Cardiac fibroblast (primary cell): Measurements from ENCODE around the gene CFAP57.

Experiments used
- DNase-seq, 2 donors: peaks; one replicate each; pipeline versions ENCODE4 v3.0.0 to v3.0.0-alpha.2; 2010; ENCODE audit warnings: low read depth in 2 of 2
- H3K4me3 ChIP-seq, 2 donors: replicated peaks in 1 of 2; 1 replicate in 1 of 2; 2 replicates in 1 of 2; pipeline ENCODE4 v1.5.1; 2011; ENCODE audit warnings: low read depth in 2 of 2, low read length in 2 of 2, mild to moderate bottlenecking in 2 of 2, moderate library complexity in 1 of 2
- CTCF ChIP-seq: IDR thresholded peaks from one replicate; pipeline ENCODE4 v1.5.1; 2011; ENCODE audit warnings: low read depth, mild to moderate bottlenecking, low read length, inconsistent platforms

Gene CFAP57

GRCh38 chr1:43238991-43239469, 66.9 kb downstream of the CFAP57 start:
- TF ChIP-seq CTCF: no peak
- DNase-seq: no peak
- no peak overlapping the region for H3K4me3 ChIP-seq

- TF ChIP-seq CTCF: no peak
- H3K4me3 ChIP-seq: no peak overlapping the region
- DNase-seq: no peak
These were observed 67.4 kb downstream of the CFAP57 start for GRCh38 chr1:43239484-43239883.

GRCh38 chr1:43241413-43241836, 69.3 kb downstream of the CFAP57 start:
- peak; percentile 37 to 57 for DNase-seq
- TF ChIP-seq CTCF: no peak
- no peak overlapping the region for H3K4me3 ChIP-seq

- no peak for DNase-seq
These were observed 71.2 kb downstream of the CFAP57 start for GRCh38 chr1:43243299-43243698.

GRCh38 chr1:43246466-43247213, 74.5 kb downstream of the CFAP57 start:
- no peak overlapping the region for H3K4me3 ChIP-seq
- DNase-seq: no peak
- TF ChIP-seq CTCF: no peak

More at GRCh38 chr1:43243299-43243698, 71.2 kb downstream of the CFAP57 start:
- H3K4me3 ChIP-seq: no peak overlapping the region
- no peak for TF ChIP-seq CTCF

- H3K4me3 ChIP-seq: no peak overlapping the region
- no peak for TF ChIP-seq CTCF
- DNase-seq: no peak
These were observed 75.3 kb downstream of the CFAP57 start for GRCh38 chr1:43247256-43247921.
